Spleen (tissue), 7 donors: Measurements from ENCODE around the gene SLC39A1.

Source experiments
- CTCF ChIP-seq, 11 experiments: fragments of 200-600 bp in 7 of 11; fragments of 450-650 bp in 4 of 11; sonication (generic) in 4 of 11; IDR thresholded peaks in 8 of 11; conservative IDR thresholded peaks in 3 of 11; 1 replicate in 7 of 11; 2 replicates in 4 of 11; pipeline versions ENCODE4 v1.4.0 to v1.8.0; 2016 to 2021; ENCODE audit warnings: antibody characterized with exemption in 11 of 11, inconsistent platforms in 4 of 11, mild to moderate bottlenecking in 1 of 11
- POLR2AphosphoS5 ChIP-seq, 3 donors: sonication (generic); formaldehyde crosslinking; IDR thresholded peaks; one replicate each; pipeline ENCODE4 v1.5.1; 2017; ENCODE audit warnings: antibody characterized with exemption in 3 of 3
- donor health status: DM: no; HTN: no; CAD: no; lungs with moderate emphysema.
- donor health status: DM: no; HTN: no; CAD: no.
- donor health status: DM: no; HTN: no; CAD: no.

- TF ChIP-seq POLR2AphosphoS5 (IDR thresholded peaks at IDR 0.05) (no peak), CTCF (IDR thresholded peaks at IDR 0.05 in 8 of 11, conservative IDR thresholded peaks at IDR 0.05 in 3 of 11) (no peak)
These were observed 24.3 kb upstream of the SLC39A1 start for GRCh38 chr1:153987621-153988020.
